HL-60 (cell line): ENCODE results near the gene SORCS1.

Source experiments
- DNase-seq, 2 experiments: peaks; one replicate each; pipeline ENCODE4 v3.0.0-alpha.2; 2010 to 2020; ENCODE audit warnings: low read depth in 1 of 2, low spot score in 1 of 2
- H3K27ac ChIP-seq: fragments of 250-450 bp; sonication (Bioruptor Pico); replicated peaks from 2 replicates; pipeline ENCODE4 v1.5.1; 2020; ENCODE audit warnings: mild to moderate bottlenecking, moderate library complexity
- H3K27me3 ChIP-seq: fragments of 250-450 bp; sonication (Bioruptor Pico); 2 replicates; pipeline ENCODE4 v1.5.1; 2021; ENCODE audit warnings: mild to moderate bottlenecking, moderate library complexity; ENCODE audit not compliant: insufficient read depth, poor library complexity, severe bottlenecking
- H3K4me3 ChIP-seq: replicated peaks from 2 replicates; pipeline ENCODE4 v1.5.1; 2011; ENCODE audit warnings: mild to moderate bottlenecking, control low read depth, low read length; ENCODE audit not compliant: insufficient read depth
- CTCF ChIP-seq: IDR thresholded peaks from one replicate; pipeline ENCODE4 v1.5.1; 2011; ENCODE audit warnings: low read length, control low read depth, inconsistent platforms; ENCODE audit not compliant: insufficient read depth
- GABPA ChIP-seq: IDR thresholded peaks from 2 replicates; pipeline ENCODE4 v1.6.1; 2012; ENCODE audit warnings: low read depth
- POLR2AphosphoS5 ChIP-seq: IDR thresholded peaks from 2 replicates; pipeline ENCODE4 v1.6.1; 2012; ENCODE audit warnings: low read depth
- REST ChIP-seq: IDR thresholded peaks from 2 replicates; pipeline ENCODE4 v1.6.1; 2012; ENCODE audit warnings: low read depth; ENCODE audit not compliant: insufficient replicate concordance
- SPI1 ChIP-seq: IDR thresholded peaks from 2 replicates; pipeline ENCODE4 v1.6.1; 2012; ENCODE audit warnings: low read depth, mild to moderate bottlenecking, borderline replicate concordance

Gene SORCS1

GRCh38 chr10:106795619-106796018 is 368.9 kb downstream of the SORCS1 start:
- Histone ChIP-seq H3K27me3 (no peaks in the 10 kb centered on the region), H3K27ac (no peak overlapping the region), H3K4me3 (no peak overlapping the region)
- TF ChIP-seq CTCF (peak; percentile 12), GABPA (no peak)
- no peak for DNase-seq

- no peak overlapping the region for H3K27ac ChIP-seq
- no peak for DNase-seq
- TF ChIP-seq GABPA (no peak), POLR2AphosphoS5 (no peak), REST (no peak), CTCF (no peak), SPI1 (no peak)
- H3K27me3 ChIP-seq, result no peaks in the 10 kb centered on the region
- H3K4me3 ChIP-seq, result no peak overlapping the region
Observed at GRCh38 chr10:106793617-106794016, 370.9 kb downstream of the SORCS1 start.

GRCh38 chr10:106789623-106790022 is 374.9 kb downstream of the SORCS1 start:
- H3K27me3 ChIP-seq, result no peaks in the 10 kb centered on the region
- no peak for DNase-seq
- TF ChIP-seq CTCF (no peak), SPI1 (no peak), POLR2AphosphoS5 (no peak), REST (no peak)
- no peak overlapping the region for H3K4me3 ChIP-seq
- H3K27ac ChIP-seq, result no peak overlapping the region

GRCh38 chr10:106788982-106789381 is 375.5 kb downstream of the SORCS1 start:
- H3K27ac ChIP-seq, result no peak overlapping the region
- DNase-seq, result no peak
- H3K4me3 ChIP-seq, result no peak overlapping the region
- TF ChIP-seq GABPA (no peak), POLR2AphosphoS5 (no peak), REST (no peak), SPI1 (no peak), CTCF (no peak)
- no peaks in the 10 kb centered on the region for H3K27me3 ChIP-seq
